Left kidney (tissue), 8 donors: ENCODE data around the gene PCDHB6. TPM values are rescaled to one million over a fixed set of nuclear protein-coding genes. Genes with fewer than 3 reads are reported as not detected.
"Not testable (repeated sequence)": the region's sequence is repeated elsewhere in the genome, so short reads cannot be mapped to it uniquely, and the experiment has no call there.

Experiments used
- DNase-seq: peaks from one replicate; pipeline ENCODE4 v3.0.0-alpha.2; 2013
- long read RNA-seq, 8 donors: transcript quantifications; one replicate each; lab custom pipeline, GENCODE V29; 2026
- polyA plus RNA-seq: library from polyadenylated mRNA; unstranded; fragments of 120-200 nt; gene quantifications from one replicate; pipeline ENCODE4 v1.2.1, GENCODE V29; 2013; ENCODE audit not compliant: insufficient read length

PCDHB6 gene
- polyA plus RNA-seq: 3.5 TPM
- long read RNA-seq, donor 1, partial matches to known transcripts: 0 of 3 reads
- long read RNA-seq, donor 1, other reads (novel, unspliced or antisense): 0 of 3 reads
- long read RNA-seq, donor 2, partial matches to known transcripts: 0 of 1 reads
- long read RNA-seq, donor 2, other reads (novel, unspliced or antisense): 0 of 1 reads
- long read RNA-seq, donor 3: 0 reads
- long read RNA-seq, donor 4, partial matches to known transcripts: 0 of 1 reads
- long read RNA-seq, donor 4, other reads (novel, unspliced or antisense): 0 of 1 reads
- long read RNA-seq, donor 5, partial matches to known transcripts: 0 of 4 reads
- long read RNA-seq, donor 5, other reads (novel, unspliced or antisense): 0 of 4 reads
- long read RNA-seq, donor 6, transcript PCDHB6-201 (1 exons, 3,266 nt): major isoform, 7 of 7 reads
- long read RNA-seq, donor 6, partial matches to known transcripts: 0 of 7 reads
- long read RNA-seq, donor 6, other reads (novel, unspliced or antisense): 0 of 7 reads
- long read RNA-seq, donor 7, partial matches to known transcripts: 0 of 1 reads
- long read RNA-seq, donor 7, other reads (novel, unspliced or antisense): 0 of 1 reads
- long read RNA-seq, donor 8, partial matches to known transcripts: 0 of 1 reads
- long read RNA-seq, donor 8, other reads (novel, unspliced or antisense): 0 of 1 reads

DNA sequence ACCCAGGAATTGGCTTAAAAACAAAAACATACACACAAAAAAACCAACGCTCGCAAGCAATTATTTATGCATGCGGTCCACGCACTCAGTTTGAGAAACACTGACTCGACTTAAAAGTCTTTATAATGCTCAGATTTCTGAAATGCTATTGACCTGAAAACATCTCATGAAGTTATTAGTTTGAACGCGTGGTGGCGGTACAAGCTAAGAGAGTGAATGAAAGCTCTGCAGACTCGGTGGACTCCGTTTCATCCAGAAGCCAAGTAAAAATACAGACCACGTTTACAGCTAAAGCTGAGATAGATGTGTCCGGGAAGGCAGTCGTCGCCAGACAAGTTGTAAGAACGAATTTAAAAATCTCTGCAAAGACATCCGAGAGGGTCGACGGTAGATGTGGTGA lies at the start of gene PCDHB6:
Gene PCDHB6, plus strand, starts transcription at position 246 of the 400 bp plus-strand sequence. CDS start 201 bp downstream, outside the sequence.
- DNase-seq: no peak

- peak; percentile 34 for DNase-seq
Observed at GRCh38 chr5:141100243-141100805, 49.5 kb upstream of the PCDHB6 start, which contains the start of gene PCDHB3. TSS of gene PCDHB3 (plus strand) at chr5:141100473. CDS start at chr5:141100650, 177 bp downstream.

DNA sequence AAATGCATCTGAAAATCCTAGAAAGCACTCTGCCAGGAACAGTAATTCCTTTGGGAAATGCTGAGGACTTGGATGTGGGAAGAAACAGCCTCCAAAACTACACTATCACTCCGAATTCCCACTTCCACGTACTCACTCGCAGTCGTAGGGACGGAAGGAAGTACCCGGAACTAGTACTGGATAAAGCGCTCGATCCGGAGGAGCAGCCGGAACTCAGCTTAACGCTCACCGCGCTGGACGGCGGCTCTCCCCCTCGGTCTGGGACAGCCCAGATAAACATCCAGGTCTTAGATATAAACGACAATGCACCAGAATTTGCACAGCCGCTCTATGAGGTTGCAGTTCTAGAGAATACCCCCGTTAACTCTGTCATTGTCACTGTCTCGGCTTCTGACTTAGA lies 48.8 kb upstream of the PCDHB6 start:
- DNase-seq: no peak

GRCh38 chr5:141102070-141102469 lies 47.8 kb upstream of the PCDHB6 start:
- not testable (repeated sequence) for DNase-seq

DNA sequence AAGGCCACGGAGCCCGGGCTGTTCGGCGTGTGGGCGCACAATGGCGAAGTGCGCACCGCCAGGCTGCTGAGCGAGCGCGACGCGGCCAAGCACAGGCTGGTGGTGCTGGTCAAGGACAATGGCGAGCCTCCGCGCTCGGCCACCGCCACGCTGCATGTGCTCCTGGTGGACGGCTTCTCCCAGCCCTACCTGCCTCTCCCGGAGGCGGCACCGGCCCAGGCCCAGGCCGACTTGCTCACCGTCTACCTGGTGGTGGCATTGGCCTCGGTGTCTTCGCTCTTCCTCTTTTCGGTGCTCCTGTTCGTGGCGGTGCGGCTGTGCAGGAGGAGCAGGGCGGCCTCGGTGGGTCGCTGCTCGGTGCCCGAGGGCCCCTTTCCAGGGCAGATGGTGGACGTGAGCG lies 47.4 kb upstream of the PCDHB6 start:
- not testable (repeated sequence) for DNase-seq

DNA sequence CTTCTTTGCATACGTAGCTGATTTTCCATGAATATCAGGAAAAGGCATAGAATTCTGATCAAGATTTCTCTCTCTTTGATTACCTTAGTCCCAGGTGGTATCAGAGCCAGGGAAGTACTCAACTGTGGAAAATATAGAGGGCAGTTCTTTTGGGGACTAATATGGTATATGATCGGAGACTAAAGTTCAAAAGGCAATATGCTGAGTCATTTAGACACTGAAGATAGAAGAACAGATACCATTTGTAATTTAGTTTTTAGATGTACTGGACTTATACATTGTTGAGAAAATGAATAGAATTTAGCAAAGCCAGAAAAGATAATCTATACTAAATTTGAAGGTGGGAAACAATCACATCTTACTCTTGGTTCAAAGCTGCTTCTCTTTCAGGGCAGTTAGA lies 44.5 kb upstream of the PCDHB6 start:
- no peak for DNase-seq

DNA sequence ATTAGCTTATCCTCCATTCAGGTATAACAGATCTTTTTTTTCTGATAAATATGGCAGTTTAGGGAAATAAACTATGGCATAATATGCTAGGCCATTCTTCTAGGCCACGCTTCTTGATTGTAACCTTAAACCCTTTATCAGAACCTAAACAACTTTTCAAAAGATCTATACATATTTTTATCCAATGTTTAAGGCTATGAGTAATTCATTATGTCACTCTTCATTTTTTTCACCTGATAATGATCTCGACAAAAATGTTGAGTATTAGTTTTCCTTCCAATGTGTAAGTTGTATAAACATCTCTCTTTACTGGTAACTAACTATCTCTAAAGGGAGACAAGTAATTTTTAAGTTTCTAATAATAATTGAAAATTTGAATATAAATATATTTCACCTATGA lies 30.6 kb upstream of the PCDHB6 start:
- DNase-seq: no peak

- peak; percentile 19 for DNase-seq
Observed at GRCh38 chr5:141121563-141121962, 28.3 kb upstream of the PCDHB6 start, which contains the start of gene PCDHB4. TSS of gene PCDHB4 (plus strand) at chr5:141121818. CDS start at chr5:141121999, 181 bp downstream.

DNA sequence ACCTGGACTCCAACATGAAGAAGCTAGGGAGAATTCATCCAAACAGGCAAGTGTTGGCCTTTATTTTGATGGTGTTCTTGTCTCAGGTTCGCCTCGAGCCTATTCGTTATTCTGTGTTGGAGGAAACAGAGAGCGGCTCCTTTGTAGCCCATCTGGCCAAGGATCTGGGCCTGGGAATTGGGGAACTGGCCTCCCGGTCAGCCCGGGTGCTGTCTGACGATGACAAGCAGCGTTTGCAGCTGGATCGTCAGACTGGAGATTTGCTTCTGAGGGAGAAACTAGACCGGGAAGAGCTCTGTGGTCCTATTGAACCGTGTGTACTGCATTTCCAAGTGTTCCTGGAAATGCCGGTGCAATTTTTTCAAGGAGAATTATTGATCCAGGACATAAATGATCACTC lies 27.9 kb upstream of the PCDHB6 start:
- DNase-seq: no peak

- not testable (repeated sequence) for DNase-seq
Observed at GRCh38 chr5:141123396-141124135, 26.3 kb upstream of the PCDHB6 start.

DNA sequence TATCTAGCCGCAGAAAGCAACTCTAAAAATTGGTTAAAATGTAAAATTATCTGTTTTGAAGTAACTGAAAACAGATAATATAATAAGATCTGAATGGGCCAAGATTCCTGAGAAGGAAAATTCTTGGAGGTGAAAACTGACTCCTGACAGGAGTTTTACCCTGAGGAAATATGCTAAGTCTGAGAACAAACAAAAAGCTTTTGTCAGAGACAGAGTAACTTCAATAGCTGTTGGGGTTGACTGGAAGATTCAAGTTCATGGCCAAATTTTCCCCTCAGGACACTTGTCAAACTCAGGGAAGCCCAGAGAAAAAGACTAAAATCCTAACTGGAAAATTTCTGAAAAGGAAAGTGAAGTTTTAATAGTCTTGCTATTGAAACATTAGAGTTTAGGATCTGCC lies 22.6 kb upstream of the PCDHB6 start:
- DNase-seq: no peak

- DNase-seq: no peak
Observed at GRCh38 chr5:141135030-141135717, 14.7 kb upstream of the PCDHB6 start, which contains the start of gene PCDHB5. TSS of gene PCDHB5 (plus strand) at chr5:141135206. CDS start at chr5:141135435, 229 bp downstream.

DNA sequence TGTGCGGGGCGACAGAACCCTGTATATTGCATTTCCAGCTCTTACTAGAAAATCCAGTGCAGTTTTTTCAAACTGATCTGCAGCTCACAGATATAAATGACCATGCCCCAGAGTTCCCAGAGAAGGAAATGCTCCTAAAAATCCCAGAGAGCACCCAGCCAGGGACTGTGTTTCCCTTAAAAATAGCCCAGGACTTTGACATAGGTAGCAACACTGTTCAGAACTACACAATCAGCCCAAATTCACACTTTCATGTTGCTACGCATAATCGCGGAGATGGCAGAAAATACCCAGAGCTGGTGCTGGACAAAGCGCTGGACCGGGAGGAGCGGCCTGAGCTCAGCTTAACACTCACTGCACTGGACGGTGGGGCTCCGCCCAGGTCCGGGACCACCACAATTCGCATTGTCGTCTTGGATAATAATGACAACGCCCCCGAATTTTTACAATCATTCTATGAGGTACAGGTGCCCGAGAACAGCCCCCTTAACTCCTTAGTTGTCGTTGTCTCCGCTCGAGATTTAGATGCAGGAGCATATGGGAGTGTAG lies 14.1 kb upstream of the PCDHB6 start:
- no peak for DNase-seq

DNA sequence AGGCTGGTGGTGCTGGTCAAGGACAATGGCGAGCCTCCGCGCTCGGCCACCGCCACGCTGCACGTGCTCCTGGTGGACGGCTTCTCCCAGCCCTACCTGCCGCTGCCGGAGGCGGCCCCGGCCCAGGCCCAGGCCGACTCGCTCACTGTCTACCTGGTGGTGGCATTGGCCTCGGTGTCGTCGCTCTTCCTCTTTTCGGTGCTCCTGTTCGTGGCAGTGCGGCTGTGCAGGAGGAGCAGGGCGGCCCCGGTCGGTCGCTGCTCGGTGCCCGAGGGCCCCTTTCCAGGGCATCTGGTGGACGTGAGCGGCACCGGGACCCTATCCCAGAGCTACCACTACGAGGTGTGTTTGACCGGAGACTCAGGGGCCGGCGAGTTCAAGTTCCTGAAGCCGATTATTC lies 12.5 kb upstream of the PCDHB6 start:
- not testable (repeated sequence) for DNase-seq

- DNase-seq: no peak
Observed at GRCh38 chr5:141150224-141150992, 551 bp downstream of the PCDHB6 start.

GRCh38 chr5:141150993-141151325 lies 1.1 kb downstream of the PCDHB6 start:
- DNase-seq: no peak

DNA sequence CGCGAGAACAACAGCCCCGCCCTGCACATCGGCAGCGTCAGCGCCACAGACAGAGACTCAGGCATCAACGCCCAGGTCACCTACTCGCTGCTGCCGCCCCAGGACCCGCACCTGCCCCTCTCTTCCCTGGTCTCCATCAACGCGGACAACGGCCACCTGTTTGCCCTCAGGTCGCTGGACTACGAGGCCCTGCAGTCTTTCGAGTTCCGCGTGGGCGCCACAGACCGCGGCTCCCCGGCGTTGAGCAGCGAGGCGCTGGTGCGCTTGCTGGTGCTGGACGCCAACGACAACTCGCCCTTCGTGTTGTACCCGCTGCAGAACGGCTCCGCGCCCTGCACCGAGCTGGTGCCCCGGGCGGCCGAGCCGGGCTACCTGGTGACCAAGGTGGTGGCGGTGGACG lies 1.8 kb downstream of the PCDHB6 start:
- not testable (repeated sequence) for DNase-seq

DNA sequence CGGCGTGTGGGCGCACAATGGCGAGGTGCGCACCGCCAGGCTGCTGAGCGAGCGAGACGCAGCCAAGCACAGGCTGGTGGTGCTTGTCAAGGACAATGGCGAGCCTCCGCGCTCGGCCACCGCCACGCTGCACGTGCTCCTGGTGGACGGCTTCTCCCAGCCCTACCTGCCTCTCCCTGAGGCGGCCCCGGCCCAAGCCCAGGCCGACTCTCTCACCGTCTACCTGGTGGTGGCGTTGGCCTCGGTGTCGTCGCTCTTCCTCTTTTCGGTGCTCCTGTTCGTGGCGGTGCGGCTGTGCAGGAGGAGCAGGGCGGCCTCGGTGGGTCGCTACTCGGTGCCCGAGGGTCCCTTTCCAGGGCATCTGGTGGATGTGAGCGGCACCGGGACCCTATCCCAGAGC lies 2.2 kb downstream of the PCDHB6 start:
- not testable (repeated sequence) for DNase-seq

GRCh38 chr5:141155540-141156374 lies 5.9 kb downstream of the PCDHB6 start:
- DNase-seq: no peak
